Measurements from ENCODE around the gene GNAQ. TPM values are rescaled to one million over a fixed set of nuclear protein-coding genes. Genes with fewer than 3 reads are reported as not detected.

The GNAQ gene
- total RNA-seq, 1 experiment from 2014 or later = 48.6 TPM

DNA sequence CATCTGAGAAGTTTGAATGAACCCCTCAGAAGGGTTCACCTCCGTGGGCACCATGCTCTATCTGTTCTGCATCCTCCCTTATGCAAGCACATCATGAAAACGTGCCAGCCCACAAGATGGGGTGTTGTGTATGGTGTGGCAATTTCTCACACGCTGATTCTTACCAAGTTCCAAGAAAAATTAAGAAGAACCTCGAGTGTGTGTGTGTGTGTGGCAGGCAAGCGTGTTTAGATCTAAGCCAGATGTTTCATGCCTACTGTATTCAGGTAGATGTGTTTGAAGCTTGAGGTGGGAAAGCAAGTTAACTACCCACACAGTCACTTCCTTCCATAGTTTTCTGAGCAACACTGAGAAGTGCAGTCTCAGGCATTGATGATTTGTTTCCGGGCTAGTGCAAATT lies 305.8 kb downstream of the GNAQ start:
- Mint-ChIP-seq H3K4me3 (no peak overlapping the region), H3K9me3 (peaks cover 0 to 7% of the 10 kb centered on the region in 2 experiments; a peak in 3 of 5 replicates), H3K27ac (peak overlapping the region in 2 of 3 experiments; percentile 6 to 73; a peak in 2 of 7 replicates), H3K36me3 (ENCODE audit: insufficient read depth in 1 of 3, low read depth in 3 of 3) (peaks cover 33 to 48% (median 48%) of the 10 kb centered on the region in 3 experiments; a peak in 6 of 7 replicates), H3K4me1 (peaks cover 15 to 20% of the 10 kb centered on the region in 2 experiments), H3K27me3 (ENCODE audit: low read depth) (no peaks in the 10 kb centered on the region)
- Histone ChIP-seq H3K27me3 (ENCODE audit: insufficient read depth, low read length) (no peaks in the 10 kb centered on the region), H4K91ac (ENCODE audit: insufficient read length, low read depth, low read length) (no peak overlapping the region), H2BK5ac (ENCODE audit: insufficient read length, low read length) (no peak overlapping the region), H2BK20ac (ENCODE audit: low read depth, low read length, poor library complexity, severe bottlenecking) (no peak overlapping the region), H3K27ac (ENCODE audit: insufficient read length, low read depth, low read length) (no peak overlapping the region), H4K20me1 (ENCODE audit: control insufficient read depth, insufficient read depth, insufficient read length) (no peaks in the 10 kb centered on the region), H3T11ph (ENCODE audit: low read length) (no peak overlapping the region), H2AK5ac (ENCODE audit: insufficient read length, low read length) (no peak overlapping the region), H3K18ac (ENCODE audit: insufficient read length, low read depth, low read length) (no peak overlapping the region), H3K14ac (ENCODE audit: insufficient read depth, low read length) (no peak overlapping the region), H2AFZ (ENCODE audit: low read length) (no peak overlapping the region), H3K9me3 (ENCODE audit: control insufficient read depth, low read depth, low read length) (no peaks in the 10 kb centered on the region), H3K79me2 (ENCODE audit: insufficient read depth, low read length) (no peaks in the 10 kb centered on the region), H3K4ac (ENCODE audit: low read depth, low read length) (no peak overlapping the region), H3K4me2 (ENCODE audit: insufficient read depth, insufficient read length, low read length) (no peak overlapping the region), H2BK12ac (ENCODE audit: insufficient read length, low read depth, low read length) (no peak overlapping the region), H2BK15ac (ENCODE audit: low read depth, low read length) (no peak overlapping the region), H4K8ac (replicated peaks; ENCODE audit: insufficient read length, low read depth, low read length) (no peak overlapping the region), H3K9ac (ENCODE audit: extremely low read depth, insufficient read length, low read length) (no peak overlapping the region), H3K56ac (ENCODE audit: insufficient read length, low read depth, low read length) (no peak overlapping the region), H3K23ac (ENCODE audit: insufficient read length, low read depth, low read length) (no peak overlapping the region), H4K5ac (ENCODE audit: insufficient read length, low read depth, low read length) (no peak overlapping the region), H3K79me1 (ENCODE audit: insufficient read depth, low read depth, low read length, poor library complexity, severe bottlenecking) (no peaks in the 10 kb centered on the region), H3K4me1 (ENCODE audit: insufficient read depth, low read length) (no peaks in the 10 kb centered on the region), H3K23me2 (ENCODE audit: insufficient read length, low read depth, low read length, poor library complexity, severe bottlenecking) (no peaks in the 10 kb centered on the region), H2BK120ac (ENCODE audit: low read depth, low read length, poor library complexity, severe bottlenecking) (no peak overlapping the region)
- DNase-seq = no peak
- no CpG with 5 or more reads among the region's 6 CpGs for WGBS (ENCODE audit: extremely low coverage, insufficient read length, low lambda C conversion rate)
- TF ChIP-seq, protein P1, sequence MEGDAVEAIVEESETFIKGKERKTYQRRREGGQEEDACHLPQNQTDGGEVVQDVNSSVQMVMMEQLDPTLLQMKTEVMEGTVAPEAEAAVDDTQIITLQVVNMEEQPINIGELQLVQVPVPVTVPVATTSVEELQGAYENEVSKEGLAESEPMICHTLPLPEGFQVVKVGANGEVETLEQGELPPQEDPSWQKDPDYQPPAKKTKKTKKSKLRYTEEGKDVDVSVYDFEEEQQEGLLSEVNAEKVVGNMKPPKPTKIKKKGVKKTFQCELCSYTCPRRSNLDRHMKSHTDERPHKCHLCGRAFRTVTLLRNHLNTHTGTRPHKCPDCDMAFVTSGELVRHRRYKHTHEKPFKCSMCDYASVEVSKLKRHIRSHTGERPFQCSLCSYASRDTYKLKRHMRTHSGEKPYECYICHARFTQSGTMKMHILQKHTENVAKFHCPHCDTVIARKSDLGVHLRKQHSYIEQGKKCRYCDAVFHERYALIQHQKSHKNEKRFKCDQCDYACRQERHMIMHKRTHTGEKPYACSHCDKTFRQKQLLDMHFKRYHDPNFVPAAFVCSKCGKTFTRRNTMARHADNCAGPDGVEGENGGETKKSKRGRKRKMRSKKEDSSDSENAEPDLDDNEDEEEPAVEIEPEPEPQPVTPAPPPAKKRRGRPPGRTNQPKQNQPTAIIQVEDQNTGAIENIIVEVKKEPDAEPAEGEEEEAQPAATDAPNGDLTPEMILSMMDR (conservative IDR thresholded peaks at IDR 0.05) = no peak
